Measurements from ENCODE around the gene ADGRL2. TPM values are rescaled to one million over a fixed set of nuclear protein-coding genes. Genes with fewer than 3 reads are reported as not detected.
A peak's percentile ranks its signal among the peaks of the same experiment; 100 is the strongest.

ADGRL2 gene
- total RNA-seq, 1 donor from 2014 or later = 270 TPM

DNA sequence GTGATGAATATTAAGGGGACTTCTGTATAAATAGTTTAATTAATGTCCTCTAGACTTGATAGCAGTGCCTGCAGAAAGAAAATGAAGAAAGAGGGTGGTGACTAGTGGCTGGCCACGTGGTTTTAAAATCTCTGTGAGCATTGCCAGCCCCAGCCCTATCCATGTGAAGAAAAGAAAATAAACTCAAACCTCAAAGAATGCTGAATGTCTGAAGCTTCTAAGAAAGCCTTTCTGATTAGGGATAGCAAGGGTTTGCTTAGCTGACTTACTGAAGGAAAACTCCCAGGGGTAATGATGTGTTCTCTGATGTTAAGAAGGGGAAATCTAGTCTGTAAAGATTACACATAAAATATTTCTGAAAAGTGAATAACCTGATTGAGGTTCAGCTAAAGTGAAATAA is 31.8 kb downstream of the ADGRL2 start:
- peaks cover 100% of the 10 kb centered on the region for H3K79me2 ChIP-seq (ENCODE audit: low read depth)
- TF ChIP-seq EZH2phosphoT487 (IDR thresholded peaks at IDR 0.05) = no peak
- TF ChIP-seq, protein P1, sequence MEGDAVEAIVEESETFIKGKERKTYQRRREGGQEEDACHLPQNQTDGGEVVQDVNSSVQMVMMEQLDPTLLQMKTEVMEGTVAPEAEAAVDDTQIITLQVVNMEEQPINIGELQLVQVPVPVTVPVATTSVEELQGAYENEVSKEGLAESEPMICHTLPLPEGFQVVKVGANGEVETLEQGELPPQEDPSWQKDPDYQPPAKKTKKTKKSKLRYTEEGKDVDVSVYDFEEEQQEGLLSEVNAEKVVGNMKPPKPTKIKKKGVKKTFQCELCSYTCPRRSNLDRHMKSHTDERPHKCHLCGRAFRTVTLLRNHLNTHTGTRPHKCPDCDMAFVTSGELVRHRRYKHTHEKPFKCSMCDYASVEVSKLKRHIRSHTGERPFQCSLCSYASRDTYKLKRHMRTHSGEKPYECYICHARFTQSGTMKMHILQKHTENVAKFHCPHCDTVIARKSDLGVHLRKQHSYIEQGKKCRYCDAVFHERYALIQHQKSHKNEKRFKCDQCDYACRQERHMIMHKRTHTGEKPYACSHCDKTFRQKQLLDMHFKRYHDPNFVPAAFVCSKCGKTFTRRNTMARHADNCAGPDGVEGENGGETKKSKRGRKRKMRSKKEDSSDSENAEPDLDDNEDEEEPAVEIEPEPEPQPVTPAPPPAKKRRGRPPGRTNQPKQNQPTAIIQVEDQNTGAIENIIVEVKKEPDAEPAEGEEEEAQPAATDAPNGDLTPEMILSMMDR (IDR thresholded peaks at IDR 0.05) = no peak
- no peak for TF ChIP-seq EZH2 (IDR thresholded peaks at IDR 0.05)

DNA sequence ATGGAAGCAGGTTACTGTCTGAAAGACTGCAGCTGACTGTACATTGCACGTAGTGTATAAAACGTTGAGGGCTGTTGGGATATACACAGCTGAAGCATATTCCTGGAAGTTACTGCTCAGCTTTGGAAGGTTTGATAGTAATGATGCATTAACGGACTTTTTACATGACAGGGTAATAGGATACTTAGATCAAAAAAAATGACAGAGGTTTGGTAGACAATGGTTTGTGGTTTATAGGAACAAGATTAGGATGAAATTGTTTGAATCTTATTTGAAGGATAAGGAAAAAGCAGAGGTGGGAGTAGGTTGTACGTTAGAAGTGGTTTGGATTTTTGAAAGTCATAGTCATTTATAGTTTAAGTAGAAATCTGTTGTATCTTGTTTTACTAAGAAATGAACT is 33.0 kb downstream of the ADGRL2 start:
- peaks cover 58% of the 10 kb centered on the region for H3K4me1 Mint-ChIP-seq
- Histone ChIP-seq H3K79me2 (ENCODE audit: low read depth) (peaks cover 100% of the 10 kb centered on the region), H3K4me2 (peak overlapping the region; percentile 48)

More for the DNA sequence above, 31.8 kb downstream of the ADGRL2 start:
- H3K4me3 Mint-ChIP-seq = peak overlapping the region; percentile 3
- Histone ChIP-seq H3K27ac (peak overlapping the region; percentile 64), H3F3A (ENCODE audit: low read depth) (peaks cover 50% of the 10 kb centered on the region), H3K9me3 (ENCODE audit: low read depth) (no peaks in the 10 kb centered on the region), H3K4me3 (no peak overlapping the region), H3K27me3 (no peaks in the 10 kb centered on the region), H3K4me1 (peaks cover 53% of the 10 kb centered on the region), H3K36me3 (peaks cover 5% of the 10 kb centered on the region), H3K4me2 (peak overlapping the region; percentile 48), H4K20me1 (ENCODE audit: low read depth) (peaks cover 100% of the 10 kb centered on the region), H3K9ac (no peak overlapping the region), H2AFZ (replicated peaks) (no peak overlapping the region)
- peak; percentile 21 for DNase-seq (ENCODE audit: low spot score)
- peaks cover 53% of the 10 kb centered on the region for H3K4me1 Mint-ChIP-seq
- H3K27me3 Mint-ChIP-seq (ENCODE audit: insufficient read depth, low read depth) = no peaks in the 10 kb centered on the region
- no peaks in the 10 kb centered on the region for H3K9me3 Mint-ChIP-seq
- peaks cover 17% of the 10 kb centered on the region for H3K36me3 Mint-ChIP-seq
- H3K27ac Mint-ChIP-seq = peak overlapping the region; percentile 63

DNA sequence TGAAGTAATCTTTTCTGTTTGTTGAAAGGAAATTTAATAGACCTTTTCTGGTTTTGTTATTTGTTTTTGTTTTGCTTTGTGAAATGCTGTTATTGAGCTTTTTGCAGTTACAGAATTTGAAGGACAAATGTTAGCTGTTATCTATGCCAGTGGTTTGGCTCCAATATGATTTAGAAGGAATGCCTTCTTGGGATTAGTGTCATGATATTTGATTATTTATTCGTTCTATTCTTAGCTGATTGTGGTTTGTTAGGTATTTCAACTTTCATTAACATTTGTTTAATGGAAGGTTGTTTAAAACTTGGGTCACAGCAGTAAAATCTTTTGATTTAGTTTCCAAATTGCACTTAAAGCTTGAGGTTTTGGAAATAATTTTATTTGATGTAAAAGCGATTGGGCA is 33.5 kb downstream of the ADGRL2 start:
- H3K36me3 Mint-ChIP-seq = peaks cover 13% of the 10 kb centered on the region
- peaks cover 59% of the 10 kb centered on the region for H3K4me1 Mint-ChIP-seq
- no peaks in the 10 kb centered on the region for H3K9me3 ChIP-seq (ENCODE audit: low read depth)
- H4K20me1 ChIP-seq (ENCODE audit: low read depth) = peaks cover 100% of the 10 kb centered on the region
- peaks cover 100% of the 10 kb centered on the region for H3K79me2 ChIP-seq (ENCODE audit: low read depth)
- peaks cover 46% of the 10 kb centered on the region for H3F3A ChIP-seq (ENCODE audit: low read depth)
- H3K4me1 ChIP-seq = peaks cover 53% of the 10 kb centered on the region
- H3K9me3 Mint-ChIP-seq = no peaks in the 10 kb centered on the region
- H3K36me3 ChIP-seq = peaks cover 5% of the 10 kb centered on the region
- H2AFZ ChIP-seq (replicated peaks) = no peak overlapping the region
- H3K27ac Mint-ChIP-seq = no peak overlapping the region
- no peak for TF ChIP-seq EZH2phosphoT487 (IDR thresholded peaks at IDR 0.05)
- no peak for TF ChIP-seq EZH2 (IDR thresholded peaks at IDR 0.05)
- TF ChIP-seq, protein P1 (IDR thresholded peaks at IDR 0.05) = no peak
- no peaks in the 10 kb centered on the region for H3K27me3 Mint-ChIP-seq (ENCODE audit: insufficient read depth, low read depth)
- no peak for DNase-seq (ENCODE audit: low spot score)
- no peak overlapping the region for H3K4me3 ChIP-seq
- H3K9ac ChIP-seq = no peak overlapping the region
- H3K4me3 Mint-ChIP-seq = no peak overlapping the region
- peak overlapping the region; percentile 67 for H3K27ac ChIP-seq
- H3K27me3 ChIP-seq = no peaks in the 10 kb centered on the region
- H3K4me2 ChIP-seq = peak overlapping the region; percentile 48

More for the DNA sequence above, 33.0 kb downstream of the ADGRL2 start:
- Mint-ChIP-seq H3K9me3 (no peaks in the 10 kb centered on the region), H3K36me3 (peaks cover 12% of the 10 kb centered on the region), H3K27me3 (ENCODE audit: insufficient read depth, low read depth) (no peaks in the 10 kb centered on the region), H3K27ac (no peak overlapping the region), H3K4me3 (no peak overlapping the region)
- H4K20me1 ChIP-seq (ENCODE audit: low read depth) = peaks cover 100% of the 10 kb centered on the region
- no peaks in the 10 kb centered on the region for H3K9me3 ChIP-seq (ENCODE audit: low read depth)
- no peak overlapping the region for H2AFZ ChIP-seq (replicated peaks)
- H3K4me3 ChIP-seq = no peak overlapping the region
- peaks cover 5% of the 10 kb centered on the region for H3K36me3 ChIP-seq
- H3K4me1 ChIP-seq = peaks cover 53% of the 10 kb centered on the region
- H3K27ac ChIP-seq = peak overlapping the region; percentile 64
- peaks cover 48% of the 10 kb centered on the region for H3F3A ChIP-seq (ENCODE audit: low read depth)
- no peak for DNase-seq (ENCODE audit: low spot score)
- no peak for TF ChIP-seq EZH2 (IDR thresholded peaks at IDR 0.05)
- TF ChIP-seq, protein P1 (IDR thresholded peaks at IDR 0.05) = no peak
- no peak for TF ChIP-seq EZH2phosphoT487 (IDR thresholded peaks at IDR 0.05)
- H3K27me3 ChIP-seq = no peaks in the 10 kb centered on the region
- no peak overlapping the region for H3K9ac ChIP-seq

Data from neural progenitor cell (in vitro differentiated cells).